H9 (cell line): ENCODE results near the gene EPB41L1. TPM values are rescaled to one million over a fixed set of nuclear protein-coding genes. Genes with fewer than 3 reads are reported as not detected.

ENCODE experiments used
- DNase-seq: peaks from one replicate; pipeline ENCODE4 v3.0.0-alpha.2; 2017
- H2AFZ ChIP-seq: one replicate; pipeline ENCODE4 v1.6.1; 2013; ENCODE audit warnings: mild to moderate bottlenecking, low read length, control low read depth, moderate library complexity
- H2AK5ac ChIP-seq: 2 replicates; pipeline ENCODE4 v1.6.1; 2013; ENCODE audit warnings: low read length, control low read depth, mixed read lengths; ENCODE audit not compliant: insufficient read length
- H2BK120ac ChIP-seq: one replicate; pipeline ENCODE4 v1.6.1; 2013; ENCODE audit warnings: low read depth, mild to moderate bottlenecking, low read length, control low read depth, inconsistent platforms; ENCODE audit not compliant: poor library complexity, severe bottlenecking
- H2BK12ac ChIP-seq: 2 replicates; pipeline ENCODE4 v1.6.1; 2013; ENCODE audit warnings: low read length, control low read depth, mixed read lengths, low read depth; ENCODE audit not compliant: insufficient read length
- H2BK15ac ChIP-seq: 2 replicates; pipeline ENCODE4 v1.6.1; 2013; ENCODE audit warnings: low read depth, low read length, control low read depth
- H2BK20ac ChIP-seq: one replicate; pipeline ENCODE4 v1.6.1; 2013; ENCODE audit warnings: low read depth, mild to moderate bottlenecking, low read length, control low read depth, inconsistent platforms; ENCODE audit not compliant: poor library complexity, severe bottlenecking
- H2BK5ac ChIP-seq: 2 replicates; pipeline ENCODE4 v1.6.1; 2013; ENCODE audit warnings: low read length, control low read depth, mixed read lengths; ENCODE audit not compliant: insufficient read length
- H3K14ac ChIP-seq: 2 replicates; pipeline ENCODE4 v1.6.1; 2013; ENCODE audit warnings: low read length, control low read depth; ENCODE audit not compliant: insufficient read depth
- H3K18ac ChIP-seq: 2 replicates; pipeline ENCODE4 v1.6.1; 2013; ENCODE audit warnings: low read depth, mild to moderate bottlenecking, mixed read lengths, low read length, control low read depth; ENCODE audit not compliant: insufficient read length
- H3K23ac ChIP-seq: 2 replicates; pipeline ENCODE4 v1.6.1; 2013; ENCODE audit warnings: low read length, control low read depth, mixed read lengths, low read depth; ENCODE audit not compliant: insufficient read length
- H3K23me2 ChIP-seq: 2 replicates; pipeline ENCODE4 v1.6.1; 2013; ENCODE audit warnings: low read depth, mild to moderate bottlenecking, mixed read lengths, low read length, control low read depth; ENCODE audit not compliant: insufficient read length, poor library complexity, severe bottlenecking
- H3K27ac ChIP-seq: 2 replicates; pipeline ENCODE4 v1.5.1; 2013; ENCODE audit warnings: low read length, control low read depth, mixed read lengths, low read depth; ENCODE audit not compliant: insufficient read length
- H3K27me3 ChIP-seq: 2 replicates; pipeline ENCODE4 v1.6.1; 2013; ENCODE audit warnings: low read length, control low read depth, inconsistent platforms; ENCODE audit not compliant: insufficient read depth
- H3K4ac ChIP-seq: 2 replicates; pipeline ENCODE4 v1.6.1; 2013; ENCODE audit warnings: low read depth, mild to moderate bottlenecking, control low read depth, inconsistent platforms, low read length, moderate library complexity
- H3K4me1 ChIP-seq: 2 replicates; pipeline ENCODE4 v1.6.1; 2013; ENCODE audit warnings: low read length, control low read depth, inconsistent platforms; ENCODE audit not compliant: insufficient read depth
- H3K4me2 ChIP-seq: 2 replicates; pipeline ENCODE4 v1.6.1; 2013; ENCODE audit warnings: low read length, control low read depth, mixed read lengths; ENCODE audit not compliant: insufficient read length, insufficient read depth
- H3K56ac ChIP-seq: 2 replicates; pipeline ENCODE4 v1.6.1; 2013; ENCODE audit warnings: low read depth, mild to moderate bottlenecking, mixed read lengths, low read length, control low read depth; ENCODE audit not compliant: insufficient read length
- H3K79me1 ChIP-seq: 2 replicates; pipeline ENCODE4 v1.6.1; 2013; ENCODE audit warnings: low read depth, mild to moderate bottlenecking, moderate library complexity, low read length, control low read depth, inconsistent platforms; ENCODE audit not compliant: insufficient read depth, poor library complexity, severe bottlenecking
- H3K79me2 ChIP-seq: 2 replicates; pipeline ENCODE4 v1.6.1; 2013; ENCODE audit warnings: low read length, control low read depth, inconsistent platforms; ENCODE audit not compliant: insufficient read depth
- H3K9ac ChIP-seq: 2 replicates; pipeline ENCODE4 v1.6.1; 2013; ENCODE audit warnings: low read length, control low read depth, mixed read lengths; ENCODE audit not compliant: insufficient read length; ENCODE audit errors: extremely low read depth
- H3K9me3 ChIP-seq: one replicate; pipeline ENCODE4 v1.6.1; 2013; ENCODE audit warnings: low read depth, low read length, inconsistent platforms; ENCODE audit not compliant: control insufficient read depth
- H3T11ph ChIP-seq: one replicate; pipeline ENCODE4 v1.6.1; 2013; ENCODE audit warnings: mild to moderate bottlenecking, low read length, control low read depth, inconsistent platforms
- H4K20me1 ChIP-seq: one replicate; pipeline ENCODE4 v1.6.1; 2013; ENCODE audit not compliant: control insufficient read depth, insufficient read length, insufficient read depth
- H4K5ac ChIP-seq: 2 replicates; pipeline ENCODE4 v1.6.1; 2013; ENCODE audit warnings: low read depth, mild to moderate bottlenecking, mixed read lengths, low read length, control low read depth; ENCODE audit not compliant: insufficient read length
- H4K8ac ChIP-seq: replicated peaks from 2 replicates; pipeline ENCODE4 v1.6.1; 2013; ENCODE audit warnings: low read length, control low read depth, mixed read lengths, low read depth; ENCODE audit not compliant: insufficient read length
- H4K91ac ChIP-seq: 2 replicates; pipeline ENCODE4 v1.6.1; 2013; ENCODE audit warnings: low read depth, mild to moderate bottlenecking, moderate library complexity, mixed read lengths, low read length, control low read depth; ENCODE audit not compliant: insufficient read length
- H3K27ac Mint-ChIP-seq, 3 experiments: 2 replicates in 2 of 3; 3 replicates in 1 of 3; pipeline ENCODE4 v1.8.0; 2020 to 2021; ENCODE audit warnings: mixed read lengths in 3 of 3, mild to moderate bottlenecking in 1 of 3, moderate library complexity in 1 of 3
- H3K27me3 Mint-ChIP-seq: 2 replicates; pipeline ENCODE4 v1.8.0; 2021; ENCODE audit warnings: low read depth, mild to moderate bottlenecking, moderate library complexity, mixed read lengths
- H3K36me3 Mint-ChIP-seq, 3 experiments: 2 replicates in 2 of 3; 3 replicates in 1 of 3; pipeline ENCODE4 v1.8.0; 2020 to 2021; ENCODE audit warnings: low read depth in 3 of 3, mixed read lengths in 3 of 3; ENCODE audit not compliant: insufficient read depth in 1 of 3
- H3K4me1 Mint-ChIP-seq, 2 experiments: 2 replicates each; pipeline ENCODE4 v1.8.0; 2020; ENCODE audit warnings: mixed read lengths in 2 of 2
- H3K4me3 Mint-ChIP-seq, 2 experiments: 2 replicates in 1 of 2; 3 replicates in 1 of 2; pipeline ENCODE4 v1.8.0; 2020 to 2021; ENCODE audit warnings: mild to moderate bottlenecking in 2 of 2, mixed read lengths in 2 of 2, moderate library complexity in 1 of 2
- H3K9me3 Mint-ChIP-seq, 2 experiments: 2 replicates in 1 of 2; 3 replicates in 1 of 2; pipeline ENCODE4 v1.8.0; 2020; ENCODE audit warnings: mild to moderate bottlenecking in 2 of 2, mixed read lengths in 2 of 2, moderate library complexity in 1 of 2
- CTCF ChIP-seq: fragments of 200-600 bp; sonication (generic); conservative IDR thresholded peaks from 3 replicates; pipeline ENCODE4 v1.8.0; 2021; ENCODE audit warnings: antibody characterized with exemption, mild to moderate bottlenecking
- WGBS: extraction: QIAGEN DNeasy Blood & Tissue Kit; methylation state at CpG from one replicate; pipeline ENCODE4 v1.1.7; 2013; ENCODE audit warnings: missing lambda C conversion rate, low lambda C conversion rate, mixed read lengths; ENCODE audit not compliant: insufficient read length; ENCODE audit errors: extremely low coverage; 5-methylcytosine and 5-hydroxymethylcytosine counted together
- total RNA-seq: library from RNA; stranded (reverse); gene quantifications from 2 replicates; pipeline ENCODE4 v1.2.1, GENCODE V29; 2021

The EPB41L1 gene
- total RNA-seq, 1 experiment from 2014 or later = 31.1 TPM

GRCh38 chr20:36207602-36208001 is 53.1 kb downstream of the EPB41L1 start:
- Histone ChIP-seq H2AFZ (no peak overlapping the region), H3K9ac (no peak overlapping the region), H2BK20ac (no peak overlapping the region), H2BK15ac (no peak overlapping the region), H3K27ac (no peak overlapping the region), H3K27me3 (no peaks in the 10 kb centered on the region), H2BK12ac (no peak overlapping the region), H3K9me3 (no peaks in the 10 kb centered on the region), H3T11ph (no peak overlapping the region), H3K4ac (no peak overlapping the region), H3K56ac (no peak overlapping the region), H3K79me1 (no peaks in the 10 kb centered on the region), H2AK5ac (no peak overlapping the region), H3K4me1 (no peaks in the 10 kb centered on the region), H3K18ac (no peak overlapping the region), H3K4me2 (no peak overlapping the region), H3K23me2 (no peaks in the 10 kb centered on the region), H2BK120ac (no peak overlapping the region), H2BK5ac (no peak overlapping the region), H4K20me1 (no peaks in the 10 kb centered on the region), H4K8ac (no peak overlapping the region), H4K5ac (no peak overlapping the region), H3K14ac (no peak overlapping the region), H3K79me2 (no peaks in the 10 kb centered on the region), H3K23ac (no peak overlapping the region), H4K91ac (no peak overlapping the region)
- H3K36me3 Mint-ChIP-seq = peaks cover 0 to 4% (median 2%) of the 10 kb centered on the region in 3 experiments; a peak in 2 of 7 replicates
- no CpG with 5 or more reads among the region's 11 CpGs for WGBS
- H3K4me1 Mint-ChIP-seq = peaks cover 11 to 15% of the 10 kb centered on the region in 2 experiments
- no peak for DNase-seq
- no peak for TF ChIP-seq CTCF
- no peak overlapping the region for H3K27ac Mint-ChIP-seq
- no peak overlapping the region for H3K4me3 Mint-ChIP-seq
- no peaks in the 10 kb centered on the region for H3K27me3 Mint-ChIP-seq
- no peaks in the 10 kb centered on the region for H3K9me3 Mint-ChIP-seq
